ENCODE data around the gene ADIPOR1. TPM values are rescaled to one million over a fixed set of nuclear protein-coding genes. Genes with fewer than 3 reads are reported as not detected.

ADIPOR1 gene
- total and polyA plus RNA-seq, 2 of the 4 experiments (the other 2 are of a cell fraction), result 82.7 to 92.5 TPM

DNA sequence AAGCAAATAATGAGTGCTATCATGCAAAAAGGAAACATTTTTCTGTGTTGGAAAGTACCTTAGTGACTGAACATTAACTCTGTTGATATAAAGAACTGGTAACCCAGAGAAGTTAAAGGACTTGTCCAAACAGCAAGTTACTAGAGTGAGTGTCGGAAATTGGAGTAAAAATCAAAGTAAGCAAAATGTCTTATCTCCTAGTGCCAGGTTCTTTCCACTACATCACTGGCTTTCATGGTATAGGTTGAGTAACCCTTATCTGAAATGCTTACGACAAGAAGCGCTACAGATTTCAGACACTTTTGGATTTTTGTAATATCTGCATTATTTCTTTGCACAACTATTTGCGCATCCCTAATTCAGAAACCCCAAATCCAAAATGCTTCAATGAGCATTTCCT is 52.8 kb downstream of the ADIPOR1 start:
- POLR2A ChIA-PET (ENCODE audit: unreplicated experiment), result no interaction called here
- Histone ChIP-seq H3K9me1 (ENCODE audit: insufficient read depth, low read length) (no peaks in the 10 kb centered on the region), H3K23ac (ENCODE audit: low read depth, low read length) (no peak overlapping the region), H2BK20ac (ENCODE audit: low read depth, low read length) (no peak overlapping the region), H4K5ac (ENCODE audit: low read depth, low read length) (no peak overlapping the region), H2BK15ac (ENCODE audit: low read depth, low read length) (no peak overlapping the region), H3K27ac (ENCODE audit: insufficient read depth, low read length) (no peak overlapping the region), H2AFZ (replicated peaks; ENCODE audit: low read length, poor library complexity) (no peak overlapping the region), H4K20me1 (ENCODE audit: insufficient read depth, low read length) (no peaks in the 10 kb centered on the region), H2AK9ac (replicated peaks; ENCODE audit: low read depth, low read length, poor library complexity) (no peak overlapping the region), H3K27me3 (ENCODE audit: control insufficient read depth, insufficient read depth, low read length) (no peaks in the 10 kb centered on the region), H3K4me2 (ENCODE audit: low read depth, low read length) (no peak overlapping the region), H3K4me3 (ENCODE audit: insufficient read depth, low read depth, low read length) (no peak overlapping the region), H3K36me3 (ENCODE audit: control insufficient read depth, insufficient read depth, low read length) (peaks cover 28% of the 10 kb centered on the region), H4K91ac (ENCODE audit: insufficient read depth, low read depth, low read length) (no peak overlapping the region), H2BK5ac (ENCODE audit: low read depth, low read length, poor library complexity, severe bottlenecking) (no peak overlapping the region), H3K9ac (ENCODE audit: low read depth, low read length) (no peak overlapping the region), H3K4ac (ENCODE audit: low read depth, low read length) (no peak overlapping the region), H3K79me1 (ENCODE audit: low read depth in 1 of 2, low read length in 2 of 2) (no peaks in the 10 kb centered on the region), H2AK5ac (ENCODE audit: low read depth, low read length) (no peak overlapping the region), H2BK120ac (ENCODE audit: low read depth, low read length) (no peak overlapping the region), H4K8ac (ENCODE audit: low read depth in 2 of 2, low read length in 2 of 2) (no peak overlapping the region), H3K4me1 (ENCODE audit: control insufficient read depth, insufficient read depth, low read length) (no peaks in the 10 kb centered on the region), H3K18ac (ENCODE audit: low read depth, low read length) (no peak overlapping the region), H3K14ac (replicated peaks; ENCODE audit: low read depth, low read length) (no peak overlapping the region), H3K9me3 (ENCODE audit: control insufficient read depth, insufficient read depth, low read length) (no peaks in the 10 kb centered on the region), H3K56ac (ENCODE audit: extremely low read depth, insufficient read depth, low read length) (no peak overlapping the region)
- no peak for TF ChIP-seq BHLHE40 (IDR thresholded peaks at IDR 0.05; ENCODE audit: low read depth, low read length)
- TF ChIP-seq NFE2L2 (IDR thresholded peaks at IDR 0.05; ENCODE audit: low read depth, low read length), result no peak
- no peak for TF ChIP-seq RFX5 (IDR thresholded peaks at IDR 0.05; ENCODE audit: low read depth, low read length)
- no peak for TF ChIP-seq MAZ (IDR thresholded peaks at IDR 0.05; ENCODE audit: borderline replicate concordance, low read depth, low read length)
- no peak for TF ChIP-seq RCOR1 (IDR thresholded peaks at IDR 0.05; ENCODE audit: insufficient replicate concordance, low read length)
- TF ChIP-seq SMC3 (IDR thresholded peaks at IDR 0.05; ENCODE audit: low read depth, low read length), result no peak
- no peak for TF ChIP-seq USF2 (IDR thresholded peaks at IDR 0.05; ENCODE audit: low read depth, low read length)
- no peak for TF ChIP-seq MXI1 (IDR thresholded peaks at IDR 0.05; ENCODE audit: borderline replicate concordance, low read depth, low read length)
- TF ChIP-seq CEBPB (IDR thresholded peaks at IDR 0.05; ENCODE audit: low read depth, low read length), result no peak
- no peak for TF ChIP-seq RAD21 (IDR thresholded peaks at IDR 0.05; ENCODE audit: low read length)
- TF ChIP-seq POLR2A (IDR thresholded peaks at IDR 0.05; ENCODE audit: low read depth, low read length), result no peak
- no peak for TF ChIP-seq CHD1 (IDR thresholded peaks at IDR 0.05; ENCODE audit: low read depth, low read length)
- no peak for TF ChIP-seq FOS (IDR thresholded peaks at IDR 0.05; ENCODE audit: low read depth, low read length)
- TF ChIP-seq, protein P1, sequence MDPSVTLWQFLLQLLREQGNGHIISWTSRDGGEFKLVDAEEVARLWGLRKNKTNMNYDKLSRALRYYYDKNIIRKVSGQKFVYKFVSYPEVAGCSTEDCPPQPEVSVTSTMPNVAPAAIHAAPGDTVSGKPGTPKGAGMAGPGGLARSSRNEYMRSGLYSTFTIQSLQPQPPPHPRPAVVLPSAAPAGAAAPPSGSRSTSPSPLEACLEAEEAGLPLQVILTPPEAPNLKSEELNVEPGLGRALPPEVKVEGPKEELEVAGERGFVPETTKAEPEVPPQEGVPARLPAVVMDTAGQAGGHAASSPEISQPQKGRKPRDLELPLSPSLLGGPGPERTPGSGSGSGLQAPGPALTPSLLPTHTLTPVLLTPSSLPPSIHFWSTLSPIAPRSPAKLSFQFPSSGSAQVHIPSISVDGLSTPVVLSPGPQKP (IDR thresholded peaks at IDR 0.05; ENCODE audit: borderline replicate concordance, low read depth, low read length), result no peak
- no peak for TF ChIP-seq MAFK (IDR thresholded peaks at IDR 0.05; ENCODE audit: low read depth, low read length)
- TF ChIP-seq, protein P2, sequence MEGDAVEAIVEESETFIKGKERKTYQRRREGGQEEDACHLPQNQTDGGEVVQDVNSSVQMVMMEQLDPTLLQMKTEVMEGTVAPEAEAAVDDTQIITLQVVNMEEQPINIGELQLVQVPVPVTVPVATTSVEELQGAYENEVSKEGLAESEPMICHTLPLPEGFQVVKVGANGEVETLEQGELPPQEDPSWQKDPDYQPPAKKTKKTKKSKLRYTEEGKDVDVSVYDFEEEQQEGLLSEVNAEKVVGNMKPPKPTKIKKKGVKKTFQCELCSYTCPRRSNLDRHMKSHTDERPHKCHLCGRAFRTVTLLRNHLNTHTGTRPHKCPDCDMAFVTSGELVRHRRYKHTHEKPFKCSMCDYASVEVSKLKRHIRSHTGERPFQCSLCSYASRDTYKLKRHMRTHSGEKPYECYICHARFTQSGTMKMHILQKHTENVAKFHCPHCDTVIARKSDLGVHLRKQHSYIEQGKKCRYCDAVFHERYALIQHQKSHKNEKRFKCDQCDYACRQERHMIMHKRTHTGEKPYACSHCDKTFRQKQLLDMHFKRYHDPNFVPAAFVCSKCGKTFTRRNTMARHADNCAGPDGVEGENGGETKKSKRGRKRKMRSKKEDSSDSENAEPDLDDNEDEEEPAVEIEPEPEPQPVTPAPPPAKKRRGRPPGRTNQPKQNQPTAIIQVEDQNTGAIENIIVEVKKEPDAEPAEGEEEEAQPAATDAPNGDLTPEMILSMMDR (conservative IDR thresholded peaks at IDR 0.05; ENCODE audit: low read depth, low read length), result no peak
- no peak for DNase-seq
- WGBS, 2 experiments (ENCODE audit: extremely low coverage in 2 of 2, insufficient read length in 1 of 2), result no CpG with 5 or more reads among the region's 4 CpGs
- intact Hi-C loops (cut with micrococcal nuclease) (loop anchor here (5.0 kb wide), 1 partner anchor 37 kb away; no protein-coding TSS in a partner anchor), dilution Hi-C loops (cut with HindIII; ENCODE audit: low sequenced_read_pairs, unreplicated experiment) (no loop called here), in situ Hi-C loops (cut with MboI; ENCODE audit: low sequenced_read_pairs) (no loop called here)
- BruUV-seq (replicated peaks), result no TSS peak
- ATAC-seq (ENCODE audit: low read depth), result no peak
- CTCF ChIA-PET, result no interaction called here

Data from IMR-90 (cell line).